ENCODE measurements around the gene RAB3B.

RAB3B gene

GRCh38 chr1:51948491-51948915, 42.0 kb downstream of the RAB3B start:
- TF ChIP-seq, protein P1, sequence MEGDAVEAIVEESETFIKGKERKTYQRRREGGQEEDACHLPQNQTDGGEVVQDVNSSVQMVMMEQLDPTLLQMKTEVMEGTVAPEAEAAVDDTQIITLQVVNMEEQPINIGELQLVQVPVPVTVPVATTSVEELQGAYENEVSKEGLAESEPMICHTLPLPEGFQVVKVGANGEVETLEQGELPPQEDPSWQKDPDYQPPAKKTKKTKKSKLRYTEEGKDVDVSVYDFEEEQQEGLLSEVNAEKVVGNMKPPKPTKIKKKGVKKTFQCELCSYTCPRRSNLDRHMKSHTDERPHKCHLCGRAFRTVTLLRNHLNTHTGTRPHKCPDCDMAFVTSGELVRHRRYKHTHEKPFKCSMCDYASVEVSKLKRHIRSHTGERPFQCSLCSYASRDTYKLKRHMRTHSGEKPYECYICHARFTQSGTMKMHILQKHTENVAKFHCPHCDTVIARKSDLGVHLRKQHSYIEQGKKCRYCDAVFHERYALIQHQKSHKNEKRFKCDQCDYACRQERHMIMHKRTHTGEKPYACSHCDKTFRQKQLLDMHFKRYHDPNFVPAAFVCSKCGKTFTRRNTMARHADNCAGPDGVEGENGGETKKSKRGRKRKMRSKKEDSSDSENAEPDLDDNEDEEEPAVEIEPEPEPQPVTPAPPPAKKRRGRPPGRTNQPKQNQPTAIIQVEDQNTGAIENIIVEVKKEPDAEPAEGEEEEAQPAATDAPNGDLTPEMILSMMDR (IDR thresholded peaks at IDR 0.05), result no peak

- TF ChIP-seq, protein P1 (IDR thresholded peaks at IDR 0.05), result no peak
These were observed 44.2 kb downstream of the RAB3B start for GRCh38 chr1:51946300-51946699.

- TF ChIP-seq, protein P1 (IDR thresholded peaks at IDR 0.05), result no peak
These were observed 44.9 kb downstream of the RAB3B start for GRCh38 chr1:51945591-51945990.

DNA sequence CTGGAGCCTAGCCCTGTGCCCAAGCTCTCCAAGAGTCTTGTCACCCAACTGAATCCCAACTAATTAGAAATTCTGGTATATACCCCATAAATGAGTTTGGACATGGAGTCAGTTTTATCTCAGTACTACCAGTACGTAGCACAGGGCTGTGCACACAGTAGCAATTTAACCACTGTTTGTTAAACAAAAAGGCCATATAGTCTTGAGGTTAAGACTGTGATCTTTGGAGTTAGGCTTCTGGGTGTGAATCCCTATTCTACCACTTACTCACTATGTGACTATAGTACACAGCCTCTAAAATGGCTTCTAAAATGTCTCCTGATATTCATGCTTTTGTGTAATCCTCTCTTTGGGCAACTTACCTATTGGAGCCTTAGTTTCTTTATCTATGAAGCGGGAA, 48.2 kb downstream of the RAB3B start:
- TF ChIP-seq, protein P1 (IDR thresholded peaks at IDR 0.05), result no peak

DNA sequence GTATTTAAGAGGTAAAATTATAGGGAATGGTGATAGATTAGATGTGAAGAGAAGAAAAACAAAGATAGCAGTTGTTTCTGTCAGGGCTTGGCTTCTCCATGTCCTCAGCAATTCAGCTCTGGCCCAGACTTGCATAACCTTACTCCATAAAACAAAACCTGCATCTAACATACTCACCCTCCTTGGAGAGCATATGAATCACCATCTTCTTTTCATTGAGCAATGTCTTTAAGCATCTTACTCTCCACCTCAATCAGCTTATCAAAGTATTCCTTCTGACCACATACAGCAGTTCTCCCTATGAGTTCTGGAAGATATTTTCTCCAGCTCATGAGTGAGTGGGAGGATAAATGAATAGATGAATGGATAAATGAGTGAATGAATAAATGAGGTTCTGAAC, 49.0 kb downstream of the RAB3B start:
- TF ChIP-seq, protein P1 (IDR thresholded peaks at IDR 0.05), result no peak

DNA sequence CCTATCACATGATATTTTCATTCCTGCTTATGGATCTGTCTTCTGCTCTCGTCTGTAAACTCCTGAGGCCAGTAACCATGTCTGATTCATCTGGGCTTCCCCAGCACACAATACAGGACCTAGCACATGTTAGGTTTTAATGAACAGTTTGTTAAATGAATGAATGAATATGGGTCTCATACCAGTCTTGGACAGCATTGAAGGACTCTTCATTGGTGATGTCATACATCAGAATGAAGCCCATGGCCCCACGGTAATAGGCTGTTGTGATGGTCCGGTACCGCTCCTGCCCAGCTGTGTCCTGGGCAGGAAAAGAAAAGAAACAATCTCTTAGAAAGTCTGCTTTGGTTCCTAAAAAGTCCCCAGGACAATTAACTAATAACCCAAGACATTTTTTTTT, 53.4 kb downstream of the RAB3B start:
- TF ChIP-seq, protein P1 (IDR thresholded peaks at IDR 0.05), result no peak

GRCh38 chr1:51936531-51936930, 54.0 kb downstream of the RAB3B start:
- TF ChIP-seq, protein P1 (IDR thresholded peaks at IDR 0.05), result no peak

DNA sequence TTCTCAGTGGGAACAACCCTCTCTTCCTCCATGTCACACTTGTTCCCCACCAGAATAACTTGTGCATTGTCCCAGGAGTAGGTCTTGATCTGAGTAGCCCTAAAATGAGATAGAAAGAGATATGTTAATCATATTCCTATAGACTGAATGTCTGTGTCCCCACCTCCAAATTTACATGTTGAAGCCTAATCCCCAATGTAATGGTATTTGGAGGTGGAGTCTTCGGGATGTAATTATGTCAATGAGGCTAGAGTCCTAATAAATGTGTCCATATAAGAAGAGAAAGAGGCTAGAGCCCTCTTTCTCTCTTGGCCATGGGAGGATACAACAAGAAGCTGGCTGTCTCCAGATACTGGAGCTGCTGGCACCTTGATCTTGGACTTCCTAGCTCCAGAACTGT, 57.2 kb downstream of the RAB3B start:
- TF ChIP-seq, protein P1 (IDR thresholded peaks at IDR 0.05), result no peak

All from LNCAP (cell line).